Natural killer cell (primary cell): ENCODE results near the gene OSBPL10. TPM values are rescaled to one million over a fixed set of nuclear protein-coding genes. Genes with fewer than 3 reads are reported as not detected.
"Not testable (repeated sequence)": the region's sequence is repeated elsewhere in the genome, so short reads cannot be mapped to it uniquely, and the experiment has no call there.

Experiments
- ATAC-seq, 3 donors: fragments of 150-1000 bp in 2 of 3; fragments of 200-7000 bp in 1 of 3; cut with Tn5 transposase; 1 replicate in 1 of 3; 2 replicates in 2 of 3; pipeline ENCODE4 v1.10.0; 2021; ENCODE audit warnings: mild to moderate bottlenecking in 2 of 3, moderate library complexity in 2 of 3
- DNase-seq, 2 donors: peaks; one replicate each; pipeline versions ENCODE4 v3.0.0 to v3.0.0-alpha.2; 2013 to 2021; ENCODE audit warnings: mixed read lengths in 1 of 2
- H3K27ac ChIP-seq: one replicate; pipeline ENCODE4 v1.5.1; 2013; ENCODE audit warnings: mild to moderate bottlenecking, low read length
- H3K27me3 ChIP-seq: one replicate; pipeline ENCODE4 v1.6.1; 2013; ENCODE audit warnings: low read length; ENCODE audit not compliant: control insufficient read depth, insufficient read depth
- H3K36me3 ChIP-seq: one replicate; pipeline ENCODE4 v1.6.1; 2013; ENCODE audit warnings: low read length; ENCODE audit not compliant: control insufficient read depth, insufficient read depth
- H3K4me1 ChIP-seq: one replicate; pipeline ENCODE4 v1.6.1; 2013; ENCODE audit warnings: low read length; ENCODE audit not compliant: control insufficient read depth, insufficient read depth
- H3K4me3 ChIP-seq: one replicate; pipeline ENCODE4 v1.5.1; 2013; ENCODE audit warnings: low read length
- H3K9me3 ChIP-seq: one replicate; pipeline ENCODE4 v1.6.1; 2013; ENCODE audit warnings: low read length; ENCODE audit not compliant: control insufficient read depth, insufficient read depth
- H3K27ac Mint-ChIP-seq, 2 donors: one replicate each; pipeline ENCODE4 v1.8.0; 2022; ENCODE audit warnings: mild to moderate bottlenecking in 2 of 2, mixed read lengths in 2 of 2, moderate library complexity in 1 of 2
- H3K27me3 Mint-ChIP-seq, 2 donors: one replicate each; pipeline ENCODE4 v1.8.0; 2022; ENCODE audit warnings: low read depth in 2 of 2, mixed read lengths in 2 of 2
- H3K36me3 Mint-ChIP-seq: one replicate; pipeline ENCODE4 v1.8.0; 2022; ENCODE audit warnings: mixed read lengths
- H3K4me1 Mint-ChIP-seq, 2 donors: one replicate each; pipeline ENCODE4 v1.8.0; 2022; ENCODE audit warnings: mixed read lengths in 2 of 2
- H3K4me3 Mint-ChIP-seq: one replicate; pipeline ENCODE4 v1.8.0; 2022; ENCODE audit warnings: mild to moderate bottlenecking, moderate library complexity, mixed read lengths
- H3K9me3 Mint-ChIP-seq, 2 donors: one replicate each; pipeline ENCODE4 v1.8.0; 2022; ENCODE audit warnings: mixed read lengths in 2 of 2
- WGBS: methylation state at CpG from one replicate; pipeline ENCODE4 v1.1.7; 2013; ENCODE audit warnings: missing lambda C conversion rate; ENCODE audit not compliant: insufficient coverage; 5-methylcytosine and 5-hydroxymethylcytosine counted together
- intact Hi-C: fragments of 100-400 bp; cut with micrococcal nuclease; formaldehyde crosslinking; loops from one replicate; pipeline ENCODE4 v1.14.2; 2022
- total RNA-seq, 4 donors: library from RNA; stranded (reverse); fragments of 120-200 nt in 1 of 4; gene quantifications; one replicate each; pipeline versions ENCODE4 v1.2.3 to v1.2.4, GENCODE V29; 2013 to 2022
- TF ChIP-seq, protein P1 (sequence below): fragments of 200-600 bp; IDR thresholded peaks from one replicate; pipeline ENCODE4 v1.8.0; 2022; ENCODE audit warnings: antibody characterized with exemption

The OSBPL10 gene
- total RNA-seq, 3 donors from 2014 or later (not counting 1 experiment from before 2014, with no cell fraction given): 1.00 to 3.6 (median 1.6) TPM

DNA sequence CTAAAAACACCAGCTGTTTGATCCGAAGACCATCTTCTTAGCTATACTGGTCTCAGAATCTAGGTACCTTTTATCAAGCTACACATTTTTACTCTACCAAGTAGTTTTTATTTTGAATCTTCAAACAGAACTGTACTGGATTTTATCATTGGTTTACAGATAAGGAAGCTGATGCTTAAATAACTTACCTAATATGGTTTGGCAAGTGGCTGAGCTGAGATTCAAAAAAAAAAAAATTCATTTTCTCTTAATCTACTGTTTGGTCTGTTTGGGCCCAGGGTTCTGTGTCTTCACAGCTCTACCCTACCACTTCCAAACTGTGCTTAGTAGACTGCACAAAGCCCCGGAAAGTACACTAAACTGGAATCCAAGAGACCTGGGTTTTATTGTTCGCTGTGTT lies 36.2 kb upstream of the OSBPL10 start:
- Histone ChIP-seq H3K27me3 (no peaks in the 10 kb centered on the region), H3K27ac (no peak overlapping the region), H3K9me3 (no peaks in the 10 kb centered on the region), H3K4me1 (no peaks in the 10 kb centered on the region), H3K4me3 (no peak overlapping the region), H3K36me3 (no peaks in the 10 kb centered on the region)
- intact Hi-C loops: loop anchor here (10.0 kb wide), 1 partner anchor 328 kb away; no protein-coding TSS in a partner anchor
- Mint-ChIP-seq H3K9me3 (no peaks in the 10 kb centered on the region), H3K27me3 (peaks cover 0 to 2% of the 10 kb centered on the region in 2 donors), H3K27ac (no peak overlapping the region), H3K36me3 (no peaks in the 10 kb centered on the region), H3K4me1 (no peaks in the 10 kb centered on the region), H3K4me3 (no peak overlapping the region)
- 86% methylated on average over 3 of the region's 3 CpGs for WGBS
- DNase-seq (no peak), ATAC-seq (no peak)
- TF ChIP-seq, protein P1, sequence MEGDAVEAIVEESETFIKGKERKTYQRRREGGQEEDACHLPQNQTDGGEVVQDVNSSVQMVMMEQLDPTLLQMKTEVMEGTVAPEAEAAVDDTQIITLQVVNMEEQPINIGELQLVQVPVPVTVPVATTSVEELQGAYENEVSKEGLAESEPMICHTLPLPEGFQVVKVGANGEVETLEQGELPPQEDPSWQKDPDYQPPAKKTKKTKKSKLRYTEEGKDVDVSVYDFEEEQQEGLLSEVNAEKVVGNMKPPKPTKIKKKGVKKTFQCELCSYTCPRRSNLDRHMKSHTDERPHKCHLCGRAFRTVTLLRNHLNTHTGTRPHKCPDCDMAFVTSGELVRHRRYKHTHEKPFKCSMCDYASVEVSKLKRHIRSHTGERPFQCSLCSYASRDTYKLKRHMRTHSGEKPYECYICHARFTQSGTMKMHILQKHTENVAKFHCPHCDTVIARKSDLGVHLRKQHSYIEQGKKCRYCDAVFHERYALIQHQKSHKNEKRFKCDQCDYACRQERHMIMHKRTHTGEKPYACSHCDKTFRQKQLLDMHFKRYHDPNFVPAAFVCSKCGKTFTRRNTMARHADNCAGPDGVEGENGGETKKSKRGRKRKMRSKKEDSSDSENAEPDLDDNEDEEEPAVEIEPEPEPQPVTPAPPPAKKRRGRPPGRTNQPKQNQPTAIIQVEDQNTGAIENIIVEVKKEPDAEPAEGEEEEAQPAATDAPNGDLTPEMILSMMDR: no peak

DNA sequence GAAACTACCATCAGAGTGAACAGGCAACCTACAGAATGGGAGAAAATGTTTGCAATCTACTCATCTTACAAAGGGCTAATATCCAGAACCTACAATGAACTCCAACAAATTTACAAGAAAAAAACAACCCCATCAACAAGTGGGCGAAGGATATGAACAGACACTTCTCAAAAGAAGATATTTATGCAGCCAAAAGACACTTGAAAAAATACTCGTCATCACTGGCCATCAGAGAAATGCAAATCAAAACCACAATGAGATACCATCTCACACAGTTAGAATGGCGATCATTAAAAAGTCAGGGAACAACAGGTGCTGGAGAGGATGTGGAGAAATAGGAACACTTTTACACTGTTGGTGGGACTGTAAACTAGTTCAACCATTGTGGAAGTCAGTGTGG lies 34.6 kb upstream of the OSBPL10 start:
- H3K27ac Mint-ChIP-seq, H3K4me3 Mint-ChIP-seq, ATAC-seq, H3K27me3 ChIP-seq, H3K4me1 ChIP-seq, H3K36me3 ChIP-seq, H3K27me3 Mint-ChIP-seq, DNase-seq, H3K9me3 ChIP-seq, H3K36me3 Mint-ChIP-seq, H3K9me3 Mint-ChIP-seq, H3K4me1 Mint-ChIP-seq, H3K27ac ChIP-seq, H3K4me3 ChIP-seq: not testable (repeated sequence)
- intact Hi-C loops: loop anchor here (10.0 kb wide), 1 partner anchor 329 kb away; no protein-coding TSS in a partner anchor
- 92% methylated on average over 1 of the region's 3 CpGs for WGBS

DNA sequence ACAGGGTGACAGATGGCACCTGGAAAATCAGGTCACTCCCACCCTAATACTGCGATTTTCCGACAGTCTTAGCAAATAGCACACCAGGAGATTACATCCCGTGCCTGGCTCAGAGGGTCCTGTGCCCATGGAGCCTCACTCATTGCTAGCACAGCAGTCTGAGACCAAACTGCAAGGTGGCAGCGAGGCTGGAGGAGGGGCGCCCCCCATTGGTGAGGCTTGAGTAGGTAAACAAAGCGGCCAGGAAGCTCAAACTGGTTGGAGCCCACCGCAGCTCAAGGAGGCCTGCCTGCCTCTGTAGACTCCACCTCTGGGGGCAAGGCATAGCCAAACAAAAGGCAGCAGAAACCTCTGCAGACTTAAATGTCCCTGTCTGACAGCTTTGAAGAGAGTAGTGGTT lies 29.6 kb upstream of the OSBPL10 start:
- 95% methylated on average over 7 of the region's 7 CpGs for WGBS
- not testable (repeated sequence) for H3K27ac ChIP-seq, H3K9me3 Mint-ChIP-seq, H3K4me1 Mint-ChIP-seq, ATAC-seq, H3K4me1 ChIP-seq, H3K4me3 Mint-ChIP-seq, H3K36me3 Mint-ChIP-seq, H3K36me3 ChIP-seq, H3K4me3 ChIP-seq, H3K27me3 ChIP-seq, H3K27ac Mint-ChIP-seq, DNase-seq, H3K9me3 ChIP-seq
- peaks cover 10 to 14% of the 10 kb centered on the region in 2 donors for H3K27me3 Mint-ChIP-seq
- intact Hi-C loops: loop anchor here (10.0 kb wide), 1 partner anchor 334 kb away; no protein-coding TSS in a partner anchor

DNA sequence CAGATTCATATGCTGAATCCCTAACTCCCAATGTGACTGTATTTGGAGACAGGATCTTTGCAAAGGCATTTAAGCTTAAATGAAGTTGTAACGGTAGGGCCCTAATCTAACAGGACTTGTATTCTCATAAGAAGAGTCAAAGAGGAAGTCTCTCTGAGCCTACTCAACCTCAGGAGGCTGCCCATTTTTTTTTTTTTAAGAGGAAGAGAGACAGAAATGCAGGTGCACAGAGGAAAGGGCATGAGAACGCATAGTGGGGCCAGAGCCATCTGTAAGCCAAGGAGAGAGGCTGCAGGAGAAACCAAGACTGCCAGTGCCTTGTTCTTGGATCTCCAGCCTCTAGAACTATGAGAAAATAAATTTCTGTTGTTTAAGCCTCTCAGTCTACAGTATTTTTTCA lies 28.9 kb upstream of the OSBPL10 start:
- H3K9me3 ChIP-seq: no peaks in the 10 kb centered on the region
- TF ChIP-seq, protein P1: no peak
- Mint-ChIP-seq H3K36me3 (no peaks in the 10 kb centered on the region), H3K27me3 (peaks cover 10 to 14% of the 10 kb centered on the region in 2 donors), H3K4me3 (no peak overlapping the region), H3K27ac (no peak overlapping the region), H3K9me3 (no peaks in the 10 kb centered on the region), H3K4me1 (no peaks in the 10 kb centered on the region)
- WGBS: 14% methylated on average over 2 of the region's 2 CpGs
- intact Hi-C loops: loop anchor here (10.0 kb wide), 1 partner anchor 335 kb away; no protein-coding TSS in a partner anchor
- no peak overlapping the region for H3K4me3 ChIP-seq
- H3K27me3 ChIP-seq: no peaks in the 10 kb centered on the region
- no peak overlapping the region for H3K27ac ChIP-seq
- ATAC-seq (no peak), DNase-seq (no peak)
- no peaks in the 10 kb centered on the region for H3K4me1 ChIP-seq
- no peaks in the 10 kb centered on the region for H3K36me3 ChIP-seq
